Urothelium cell line (cell line): ENCODE results near the gene MYL4.
"Not testable (repeated sequence)": the region's sequence is repeated elsewhere in the genome, so short reads cannot be mapped to it uniquely, and the experiment has no call there.

ENCODE experiments used
- DNase-seq: peaks from one replicate; pipeline ENCODE4 v3.0.0; 2011; ENCODE audit warnings: low spot score, mixed read lengths
- FAIRE-seq: peaks from 2 replicates; lab custom pipeline; 2011; peaks lifted over from hg19 to GRCh38; lab: Jason Lieb, UNC

Gene MYL4

DNA sequence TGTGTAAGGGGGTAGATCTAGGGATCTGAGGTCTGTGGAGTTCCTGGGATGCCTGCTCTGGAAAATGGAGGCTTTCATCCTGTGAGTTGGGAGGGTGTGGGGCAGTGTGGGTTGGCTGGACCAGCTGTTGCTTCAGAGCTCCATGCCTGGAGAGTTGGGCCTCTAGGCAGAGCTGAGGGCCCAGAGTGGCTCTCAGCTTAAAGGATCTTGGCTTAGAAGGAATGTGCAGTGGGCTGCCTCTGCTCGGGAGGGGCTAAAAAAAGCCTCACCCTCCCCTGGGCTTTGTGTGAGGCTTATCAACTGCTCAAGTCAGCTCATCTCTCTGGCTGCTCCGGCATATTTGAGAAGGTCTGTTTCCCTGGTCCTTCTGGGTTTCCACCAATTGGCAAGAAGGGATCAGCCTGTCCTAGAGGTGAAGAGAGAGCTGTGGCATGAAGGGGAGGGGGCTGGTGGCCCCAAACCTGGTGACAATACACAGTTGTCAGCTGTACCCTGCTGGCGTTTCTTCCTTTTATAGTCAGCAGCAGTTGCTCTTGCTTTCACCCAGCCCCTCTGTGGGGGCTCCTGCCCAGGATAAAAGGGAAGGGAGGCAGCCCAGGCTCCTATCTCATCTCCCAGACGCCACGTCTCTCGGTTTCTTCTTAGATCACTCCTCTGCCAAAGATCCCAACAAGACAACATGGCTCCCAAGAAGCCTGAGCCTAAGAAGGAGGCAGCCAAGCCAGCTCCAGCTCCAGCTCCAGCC lies at the start of gene MYL4:
Gene MYL4 (plus strand): TSS at position 605 of the 745 bp plus-strand sequence. CDS start 75 bp downstream, at position 680.
- DNase-seq (no peak), FAIRE-seq (no peak)

- DNase-seq (no peak), FAIRE-seq (no peak)
Measured at GRCh38 chr17:47162013-47162622, 47.0 kb upstream of the MYL4 start.

- FAIRE-seq, result no peak
- DNase-seq, result no peak
Measured at GRCh38 chr17:47164263-47164662, 44.9 kb upstream of the MYL4 start.

- DNase-seq, result no peak
- no peak for FAIRE-seq
Measured at GRCh38 chr17:47165137-47165536, 44.0 kb upstream of the MYL4 start.

- not testable (repeated sequence) for FAIRE-seq, DNase-seq
Measured at GRCh38 chr17:47166854-47167253, 42.3 kb upstream of the MYL4 start.

GRCh38 chr17:47168896-47169295 lies 40.3 kb upstream of the MYL4 start:
- not testable (repeated sequence) for FAIRE-seq, DNase-seq

- FAIRE-seq, result no peak
Measured at GRCh38 chr17:47170710-47171109, 38.4 kb upstream of the MYL4 start.

DNA sequence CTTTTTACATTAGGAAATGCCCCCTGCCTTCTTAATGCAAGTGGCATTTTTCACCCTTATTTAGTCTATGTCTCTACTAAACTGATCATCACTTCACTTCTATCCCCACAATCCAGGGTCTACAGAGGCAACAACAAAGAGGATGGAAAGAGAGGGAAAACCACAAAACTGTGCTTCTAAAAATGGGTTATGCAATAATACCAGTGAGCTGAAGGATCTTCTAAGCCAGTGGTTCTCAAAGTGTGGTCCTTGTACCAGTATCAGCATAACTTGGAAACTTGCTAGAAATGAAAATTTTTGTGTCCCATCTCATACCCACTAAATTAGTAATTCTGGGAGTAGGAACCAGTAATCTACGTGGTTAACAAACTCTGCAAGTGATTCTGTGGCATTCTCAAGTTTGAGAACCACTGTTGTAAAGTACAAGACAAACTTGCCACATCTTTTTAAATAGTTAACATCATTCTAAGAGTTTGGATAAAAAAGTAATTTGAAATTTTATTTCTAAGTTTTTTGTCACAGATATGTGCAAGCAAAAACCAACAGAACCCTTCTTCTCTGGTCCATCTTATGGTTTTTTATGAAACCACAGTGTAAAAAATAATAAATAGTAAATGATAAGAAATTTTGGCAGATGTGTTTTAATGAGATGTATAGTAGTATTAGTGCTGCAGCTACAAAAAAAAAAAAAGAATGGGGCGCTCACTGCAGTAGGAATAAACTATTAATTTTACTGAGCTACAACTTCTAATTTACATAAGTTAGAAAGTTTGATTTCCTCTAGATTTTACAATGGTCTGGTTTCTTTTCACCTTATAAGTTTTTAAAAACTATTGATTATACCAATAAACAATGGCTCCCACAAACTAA lies 36.2 kb upstream of the MYL4 start:
- DNase-seq (no peak), FAIRE-seq (no peak)

More at GRCh38 chr17:47170710-47171109, 38.4 kb upstream of the MYL4 start:
- DNase-seq, result no peak

GRCh38 chr17:47174823-47175222 lies 34.3 kb upstream of the MYL4 start:
- not testable (repeated sequence) for FAIRE-seq, DNase-seq

DNA sequence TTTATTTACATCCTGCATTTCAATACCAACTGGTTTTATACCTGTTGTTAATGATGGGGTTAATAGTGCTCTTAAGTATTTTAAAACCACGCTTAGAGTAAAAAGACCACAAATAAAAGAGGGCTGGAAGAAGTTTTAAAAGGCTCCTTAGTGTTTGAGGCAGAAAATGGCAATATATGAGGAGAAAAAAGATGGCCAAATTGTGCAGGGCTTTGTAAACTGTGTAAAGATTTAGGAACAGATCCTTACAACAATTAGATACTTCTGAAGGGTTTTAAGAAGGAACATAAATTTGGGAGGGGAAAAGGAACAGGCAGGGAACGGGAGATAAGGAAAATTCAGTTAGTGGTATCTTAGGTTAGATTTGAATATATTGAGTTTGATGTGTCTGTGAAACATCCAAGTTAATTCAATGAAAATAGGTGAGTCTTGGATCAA lies 32.7 kb upstream of the MYL4 start:
- FAIRE-seq, result no peak

DNA sequence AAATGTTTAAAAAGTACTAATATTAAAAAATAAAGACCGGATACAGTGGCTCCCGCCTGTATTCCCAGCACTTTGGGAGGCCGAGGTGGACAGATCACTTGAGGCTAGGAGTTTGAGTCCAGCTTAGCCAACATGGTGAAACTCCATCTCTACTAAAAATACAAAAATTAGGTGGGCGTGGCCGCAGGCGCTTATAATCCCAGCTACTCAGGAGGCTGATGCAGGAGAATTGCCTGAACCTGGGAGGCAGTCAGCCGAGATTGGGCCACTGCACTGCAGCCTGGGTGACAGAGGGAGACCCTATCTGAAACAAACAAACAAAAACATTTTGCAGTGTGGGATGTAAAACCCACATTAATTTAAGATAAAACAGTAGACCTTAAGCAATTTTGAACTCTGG lies 31.9 kb upstream of the MYL4 start:
- no peak for DNase-seq
- no peak for FAIRE-seq

More for the DNA sequence above, 32.7 kb upstream of the MYL4 start:
- DNase-seq, result no peak

DNA sequence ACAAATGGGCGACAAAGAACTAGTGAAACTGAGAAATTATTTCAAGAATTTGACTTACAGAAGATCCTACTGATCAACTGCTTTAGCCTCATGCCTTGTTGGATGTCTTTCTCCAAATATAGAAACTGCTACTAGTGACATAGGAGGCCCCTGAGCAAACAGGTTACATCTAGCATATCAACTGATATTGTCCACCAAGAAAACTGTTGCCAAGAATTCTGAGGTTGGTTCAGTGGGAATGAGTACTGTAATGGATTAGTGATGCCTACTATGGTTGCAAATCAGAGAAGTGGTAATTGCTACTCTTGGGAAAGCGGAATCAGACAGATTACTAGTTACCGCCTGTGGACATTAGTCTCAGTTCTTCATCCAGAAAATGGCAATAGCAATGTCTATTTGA lies 30.0 kb upstream of the MYL4 start:
- DNase-seq, result no peak
- FAIRE-seq, result no peak

GRCh38 chr17:47180337-47180736 lies 28.8 kb upstream of the MYL4 start:
- FAIRE-seq, result no peak

GRCh38 chr17:47180988-47181387 lies 28.2 kb upstream of the MYL4 start:
- not testable (repeated sequence) for FAIRE-seq, DNase-seq

More at GRCh38 chr17:47180337-47180736, 28.8 kb upstream of the MYL4 start:
- no peak for DNase-seq

GRCh38 chr17:47184681-47185080 lies 24.5 kb upstream of the MYL4 start:
- no peak for FAIRE-seq
- no peak for DNase-seq

- DNase-seq (no peak), FAIRE-seq (no peak)
Measured at GRCh38 chr17:47188271-47188875, 20.8 kb upstream of the MYL4 start.

DNA sequence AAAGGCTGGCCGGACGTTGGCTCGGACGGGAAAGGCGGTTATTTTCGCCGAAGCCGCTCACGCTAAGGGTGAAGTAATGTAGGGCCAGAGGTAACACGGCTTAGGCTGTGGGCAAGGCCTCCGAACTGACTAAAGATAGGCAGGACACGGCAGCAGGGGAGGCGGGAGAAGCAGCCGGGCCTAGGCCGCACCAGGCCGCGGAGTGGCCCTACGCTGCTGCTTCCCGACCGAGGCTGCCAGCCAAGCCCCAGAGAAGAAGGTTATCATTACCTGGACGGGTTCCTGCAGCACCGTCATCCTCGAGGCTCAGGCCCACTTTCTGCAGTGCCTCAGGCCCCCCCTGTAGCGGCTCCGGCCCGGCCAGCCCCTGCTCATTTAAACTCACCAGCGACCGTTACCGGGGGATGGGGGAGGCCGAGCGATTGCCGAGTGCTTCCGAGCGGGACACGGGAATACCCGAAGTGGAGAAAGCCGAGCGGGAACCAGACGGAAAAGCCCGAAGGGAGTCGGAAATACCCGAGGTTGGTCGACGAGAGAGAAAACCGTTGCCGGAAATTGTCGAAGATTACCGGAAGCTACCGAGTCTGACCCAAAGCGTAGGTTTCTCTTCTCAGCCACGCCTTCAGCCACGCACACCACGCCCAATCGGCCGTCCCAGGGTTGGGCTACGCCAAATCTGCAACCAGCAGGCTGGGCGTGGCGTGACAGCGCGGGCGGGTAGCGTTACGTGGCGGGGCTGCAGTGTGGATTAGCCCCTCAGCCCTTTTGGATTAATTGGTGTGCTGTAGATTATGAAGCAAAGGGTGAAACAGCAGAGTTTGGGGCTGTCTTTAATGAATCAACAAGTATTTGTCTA lies 20.0 kb upstream of the MYL4 start, which contains the start of gene CDC27:
Gene CDC27 (minus strand): TSS at position 420 of the 856 bp plus-strand sequence. CDS start 123 bp downstream, at position 297.
- peak; percentile 99 for DNase-seq
- FAIRE-seq, result peak; percentile 100

DNA sequence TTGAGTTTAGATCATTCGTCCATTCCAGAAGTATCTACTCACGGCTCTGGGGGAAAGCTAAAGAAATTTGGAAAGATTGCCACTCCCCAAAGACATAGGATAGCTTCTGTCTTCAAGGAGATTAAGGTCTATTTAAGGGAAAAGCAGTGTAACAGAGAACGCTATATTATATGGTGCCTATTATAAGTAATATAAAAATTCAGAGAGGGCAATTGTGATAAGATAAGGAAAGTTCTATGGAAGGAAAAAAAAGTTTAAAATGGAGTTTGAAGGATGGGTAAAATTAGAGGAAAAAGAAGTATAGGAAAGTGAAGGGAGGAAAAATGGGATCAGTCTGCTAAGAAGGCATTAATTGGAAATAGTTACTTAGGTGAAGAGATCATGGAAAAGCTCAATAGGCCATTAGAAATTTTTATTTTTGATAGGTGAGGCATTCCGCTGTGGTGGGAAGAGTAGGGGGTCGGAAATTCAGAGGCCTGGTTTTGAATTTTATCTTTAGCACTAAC lies 19.4 kb upstream of the MYL4 start:
- FAIRE-seq (no peak), DNase-seq (no peak)

DNA sequence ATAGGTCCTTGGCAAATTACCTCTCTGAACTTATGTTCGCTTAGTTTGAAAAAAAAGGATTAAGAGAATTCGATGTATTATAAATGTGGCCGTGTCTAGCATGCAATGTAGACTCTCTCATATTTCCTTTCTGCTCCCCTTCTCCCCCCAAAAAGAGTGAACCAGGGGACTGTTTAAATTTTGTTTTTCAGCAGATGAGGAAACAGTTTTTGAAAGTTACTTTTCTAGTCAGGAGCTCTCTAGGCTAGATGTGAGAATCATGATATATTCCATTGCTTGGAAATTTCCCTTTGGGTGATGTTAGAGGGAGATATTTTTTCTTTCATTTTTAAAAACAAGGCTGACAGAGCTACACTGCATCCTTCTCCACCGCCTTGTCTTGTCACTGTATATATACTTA lies 18.9 kb upstream of the MYL4 start:
- no peak for FAIRE-seq
- DNase-seq, result no peak

GRCh38 chr17:47190770-47191169 lies 18.4 kb upstream of the MYL4 start:
- DNase-seq (no peak), FAIRE-seq (no peak)
